SU-DHL-6 (cell line): ENCODE measurements around the gene GRXCR1.

Experiments
- EZH2phosphoT487 ChIP-seq: fragments of 200-600 bp; sonication (generic), shearing (Covaris generic); conservative IDR thresholded peaks from 2 replicates; pipeline ENCODE4 v1.6.1; 2018; ENCODE audit warnings: mild to moderate bottlenecking, antibody characterized with exemption, low read length, moderate library complexity, mixed read lengths
- TF ChIP-seq, protein P1 (sequence below): fragments of 200-600 bp; sonication (generic); IDR thresholded peaks from one replicate; pipeline ENCODE4 v1.5.1; 2017; ENCODE audit warnings: antibody characterized with exemption, mild to moderate bottlenecking, low read length, moderate library complexity; ENCODE audit not compliant: insufficient read depth, poor library complexity, severe bottlenecking

DNA sequence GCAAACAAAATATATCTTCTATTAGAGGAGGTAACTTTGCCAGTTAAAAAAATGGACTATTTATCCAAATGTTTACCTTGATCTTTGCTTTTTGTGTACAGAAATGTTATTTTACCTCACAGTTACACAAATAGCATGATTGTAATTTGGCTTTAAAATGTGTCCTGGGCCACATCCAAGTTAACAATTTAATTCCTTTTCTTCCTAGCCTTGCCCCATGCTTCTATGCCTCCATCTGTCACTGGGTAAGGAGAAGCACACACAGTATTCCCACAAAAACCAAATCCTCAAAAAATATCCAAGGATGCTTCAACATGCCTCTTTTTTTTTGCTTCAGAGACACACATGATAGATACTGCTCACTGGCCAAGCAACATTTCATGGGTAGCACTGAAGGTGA, 30.9 kb downstream of the GRXCR1 start:
- TF ChIP-seq, protein P1, sequence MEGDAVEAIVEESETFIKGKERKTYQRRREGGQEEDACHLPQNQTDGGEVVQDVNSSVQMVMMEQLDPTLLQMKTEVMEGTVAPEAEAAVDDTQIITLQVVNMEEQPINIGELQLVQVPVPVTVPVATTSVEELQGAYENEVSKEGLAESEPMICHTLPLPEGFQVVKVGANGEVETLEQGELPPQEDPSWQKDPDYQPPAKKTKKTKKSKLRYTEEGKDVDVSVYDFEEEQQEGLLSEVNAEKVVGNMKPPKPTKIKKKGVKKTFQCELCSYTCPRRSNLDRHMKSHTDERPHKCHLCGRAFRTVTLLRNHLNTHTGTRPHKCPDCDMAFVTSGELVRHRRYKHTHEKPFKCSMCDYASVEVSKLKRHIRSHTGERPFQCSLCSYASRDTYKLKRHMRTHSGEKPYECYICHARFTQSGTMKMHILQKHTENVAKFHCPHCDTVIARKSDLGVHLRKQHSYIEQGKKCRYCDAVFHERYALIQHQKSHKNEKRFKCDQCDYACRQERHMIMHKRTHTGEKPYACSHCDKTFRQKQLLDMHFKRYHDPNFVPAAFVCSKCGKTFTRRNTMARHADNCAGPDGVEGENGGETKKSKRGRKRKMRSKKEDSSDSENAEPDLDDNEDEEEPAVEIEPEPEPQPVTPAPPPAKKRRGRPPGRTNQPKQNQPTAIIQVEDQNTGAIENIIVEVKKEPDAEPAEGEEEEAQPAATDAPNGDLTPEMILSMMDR: no peak
- TF ChIP-seq EZH2phosphoT487: no peak
